Fibroblast of villous mesenchyme (primary cell): ENCODE results near the gene GLT1D1. TPM values are rescaled to one million over a fixed set of nuclear protein-coding genes. Genes with fewer than 3 reads are reported as not detected.

ENCODE experiments used
- DNase-seq: peaks from one replicate; pipeline ENCODE4 v3.0.0-alpha.2; 2010; ENCODE audit warnings: low read depth
- H3K4me3 ChIP-seq: 2 replicates; pipeline ENCODE4 v1.5.1; 2011; ENCODE audit warnings: low read depth, mild to moderate bottlenecking, low read length
- total RNA-seq: library from RNA; depleted of rRNA; stranded (reverse); fragments of >200 nt; gene quantifications from 2 replicates; pipeline ENCODE4 v1.2.3, GENCODE V29; 2012
- TF ChIP-seq, protein P1 (sequence below): IDR thresholded peaks from 2 replicates; pipeline ENCODE4 v1.5.1; 2012; ENCODE audit warnings: low read depth, mild to moderate bottlenecking, low read length; ENCODE audit not compliant: insufficient read depth

GLT1D1 gene
- total RNA-seq, 1 donor = under 0.01 TPM

DNA sequence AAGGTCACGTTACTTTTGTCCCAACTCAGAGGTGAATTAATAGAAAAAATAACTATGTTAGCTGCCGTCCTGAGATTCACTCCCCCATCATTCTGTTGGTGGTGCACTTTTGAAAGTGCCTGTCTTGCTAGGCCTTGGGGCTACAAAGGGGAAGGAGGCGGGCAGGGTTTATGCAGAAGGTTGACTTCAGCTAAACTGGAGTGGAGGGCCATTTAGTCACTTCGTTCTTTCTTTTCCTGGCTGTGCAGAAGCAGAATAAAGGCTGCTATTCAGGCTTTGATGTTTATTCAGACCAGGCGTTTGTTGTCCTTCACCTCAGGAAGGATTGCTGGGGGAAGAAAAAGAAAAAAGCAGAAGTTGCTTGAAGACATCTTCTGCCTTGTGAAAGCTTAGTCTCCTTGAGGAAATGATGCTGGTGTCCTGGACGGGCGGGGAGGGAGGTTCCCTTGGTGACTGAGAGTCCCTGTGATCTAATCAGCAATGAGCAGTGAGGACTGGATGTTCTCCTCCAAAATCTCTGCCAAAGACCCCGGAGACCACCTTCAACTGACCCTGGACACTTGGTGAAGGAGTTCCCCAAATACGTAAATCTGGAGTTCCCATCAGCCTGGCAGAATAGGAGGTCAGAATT lies 4.0 kb downstream of the GLT1D1 start:
- no peak for DNase-seq
- no peak overlapping the region for H3K4me3 ChIP-seq
- TF ChIP-seq, protein P1, sequence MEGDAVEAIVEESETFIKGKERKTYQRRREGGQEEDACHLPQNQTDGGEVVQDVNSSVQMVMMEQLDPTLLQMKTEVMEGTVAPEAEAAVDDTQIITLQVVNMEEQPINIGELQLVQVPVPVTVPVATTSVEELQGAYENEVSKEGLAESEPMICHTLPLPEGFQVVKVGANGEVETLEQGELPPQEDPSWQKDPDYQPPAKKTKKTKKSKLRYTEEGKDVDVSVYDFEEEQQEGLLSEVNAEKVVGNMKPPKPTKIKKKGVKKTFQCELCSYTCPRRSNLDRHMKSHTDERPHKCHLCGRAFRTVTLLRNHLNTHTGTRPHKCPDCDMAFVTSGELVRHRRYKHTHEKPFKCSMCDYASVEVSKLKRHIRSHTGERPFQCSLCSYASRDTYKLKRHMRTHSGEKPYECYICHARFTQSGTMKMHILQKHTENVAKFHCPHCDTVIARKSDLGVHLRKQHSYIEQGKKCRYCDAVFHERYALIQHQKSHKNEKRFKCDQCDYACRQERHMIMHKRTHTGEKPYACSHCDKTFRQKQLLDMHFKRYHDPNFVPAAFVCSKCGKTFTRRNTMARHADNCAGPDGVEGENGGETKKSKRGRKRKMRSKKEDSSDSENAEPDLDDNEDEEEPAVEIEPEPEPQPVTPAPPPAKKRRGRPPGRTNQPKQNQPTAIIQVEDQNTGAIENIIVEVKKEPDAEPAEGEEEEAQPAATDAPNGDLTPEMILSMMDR = no peak

DNA sequence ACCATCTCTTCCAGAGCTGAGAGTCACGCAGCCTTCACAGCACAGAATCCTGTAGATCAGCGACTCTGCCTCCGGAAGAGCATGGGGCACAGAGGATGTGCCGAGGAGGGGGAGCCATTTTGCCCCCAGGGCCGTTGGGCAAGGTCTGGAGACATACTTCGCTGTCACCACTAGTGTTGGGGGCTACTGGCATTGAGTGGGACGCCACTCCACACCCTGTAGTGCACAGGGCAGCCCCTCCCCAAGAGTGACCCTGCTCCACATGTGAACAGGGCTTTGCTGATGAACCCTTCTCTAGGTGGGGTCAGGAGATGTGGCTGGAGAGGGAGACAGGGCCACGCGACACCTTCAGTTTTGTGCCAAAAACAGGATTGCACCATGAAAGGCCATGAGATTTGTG lies 6.0 kb downstream of the GLT1D1 start:
- H3K4me3 ChIP-seq = no peak overlapping the region
- TF ChIP-seq, protein P1 = no peak
- DNase-seq = no peak

DNA sequence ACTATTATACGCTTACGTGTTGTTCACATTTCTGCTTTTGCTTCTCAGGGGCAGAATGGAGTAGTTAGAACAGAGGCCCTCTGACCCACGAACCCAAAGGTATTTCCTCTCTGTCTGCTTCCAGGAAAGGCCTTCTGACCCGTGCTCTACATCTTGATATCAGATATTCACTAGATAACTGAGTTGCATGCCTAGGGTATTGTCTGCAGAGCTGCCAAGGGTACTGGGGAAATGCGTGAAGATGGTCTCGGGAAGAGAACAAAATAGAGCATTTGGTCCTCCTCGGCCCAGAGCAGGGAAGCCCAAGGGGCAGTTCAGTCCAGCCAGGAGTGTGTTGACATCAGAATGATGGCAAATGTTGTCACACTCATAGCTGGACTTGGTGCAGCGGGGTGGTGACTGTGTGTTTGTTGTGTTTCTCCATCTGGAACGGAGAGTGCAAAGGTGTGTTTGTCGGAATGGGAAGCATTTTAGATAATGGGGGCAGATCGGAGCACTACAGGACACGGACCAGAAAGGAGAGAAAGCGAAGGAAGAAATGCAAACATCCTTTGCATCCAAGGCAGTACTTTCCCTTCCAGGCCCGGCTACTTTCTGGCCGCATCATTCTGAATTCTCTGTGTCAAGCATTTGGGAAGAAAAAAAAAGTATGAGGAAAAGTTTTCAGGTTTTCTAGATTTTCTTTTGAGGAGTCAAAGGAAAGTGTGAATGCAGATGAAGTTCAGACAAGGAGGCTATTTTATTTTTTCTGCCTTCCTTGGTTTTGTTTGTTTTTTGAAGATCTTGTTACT lies 8.1 kb downstream of the GLT1D1 start:
- no peak overlapping the region for H3K4me3 ChIP-seq
- no peak for DNase-seq
- TF ChIP-seq, protein P1 = no peak

DNA sequence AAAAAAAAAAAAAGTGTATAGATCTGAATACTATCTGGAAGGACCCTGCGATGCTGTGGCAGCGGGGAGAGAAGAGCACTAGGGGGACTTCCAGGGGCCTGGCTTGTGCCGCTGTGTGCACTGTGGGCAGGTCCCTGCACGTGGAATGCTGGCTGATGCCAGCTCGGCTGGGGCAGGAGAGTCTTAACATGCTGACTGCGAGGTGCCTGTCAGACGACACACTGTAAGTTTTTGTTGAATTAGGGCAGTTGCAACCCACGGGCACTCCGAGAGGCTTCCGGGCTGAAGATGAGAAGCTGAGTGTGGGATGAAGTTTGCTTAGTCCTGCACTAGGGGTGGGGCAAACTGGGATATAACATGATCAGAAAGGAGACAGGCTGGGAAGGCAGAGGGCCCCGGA lies 10.7 kb downstream of the GLT1D1 start:
- TF ChIP-seq, protein P1 = no peak
- DNase-seq = no peak
- no peak overlapping the region for H3K4me3 ChIP-seq

DNA sequence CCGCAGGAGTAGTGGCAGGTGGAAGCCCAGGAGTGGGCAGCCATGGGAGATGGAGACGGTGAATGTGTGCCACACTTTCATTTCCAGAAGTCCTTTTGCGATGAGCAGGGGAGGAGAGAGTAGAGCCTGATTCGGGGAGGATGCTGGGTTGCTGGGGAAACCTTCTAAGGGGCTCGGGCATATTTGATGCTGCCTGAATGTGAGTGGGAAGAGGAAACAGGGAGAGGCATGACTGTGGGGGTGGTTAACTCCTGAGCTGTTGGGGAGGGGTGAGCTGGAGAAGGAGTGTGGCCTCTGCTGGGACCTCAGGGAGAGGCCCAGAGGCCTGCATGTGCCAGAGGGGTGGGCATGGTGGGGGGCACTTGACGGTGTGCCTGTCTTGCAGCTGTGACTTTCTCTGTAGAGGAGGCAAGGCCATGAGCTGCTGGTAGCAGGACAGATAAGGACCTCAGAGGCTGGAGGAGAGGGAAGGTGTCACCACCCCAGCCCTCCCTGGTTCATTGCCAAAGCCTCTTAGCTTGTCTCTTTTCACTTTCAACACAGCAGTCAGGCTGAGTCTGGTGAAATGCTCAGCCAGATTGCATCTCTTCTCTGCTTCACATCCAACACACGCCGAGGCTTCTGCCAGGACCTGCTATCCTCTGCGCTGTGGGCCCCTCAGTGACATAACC lies 11.4 kb downstream of the GLT1D1 start:
- H3K4me3 ChIP-seq = no peak overlapping the region
- no peak for DNase-seq
- TF ChIP-seq, protein P1 = no peak

DNA sequence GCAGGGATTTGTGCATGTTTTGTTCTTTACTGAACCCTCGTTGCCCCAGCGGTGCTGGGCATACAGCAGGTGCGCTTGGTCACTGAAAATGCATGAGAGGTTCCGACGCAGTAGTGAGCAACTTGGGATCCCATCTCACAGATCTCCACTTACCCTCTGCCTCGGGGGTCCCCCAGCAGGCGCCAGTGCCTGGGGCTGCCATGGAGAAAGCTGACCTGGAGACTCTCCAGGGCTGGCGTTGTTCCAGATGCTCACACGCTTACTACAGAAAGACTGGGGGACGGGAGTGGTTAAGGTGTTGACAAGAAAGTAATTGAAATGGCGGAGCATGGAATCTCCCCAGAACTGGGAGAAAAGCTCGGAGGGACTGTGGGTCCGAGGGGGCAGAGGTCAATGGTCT lies 14.2 kb downstream of the GLT1D1 start:
- H3K4me3 ChIP-seq = no peak overlapping the region
- DNase-seq = no peak
- TF ChIP-seq, protein P1 = no peak
